Erythroblast (primary cell): ENCODE measurements around the gene MFRP.

ENCODE experiments used
- DNase-seq, 2 experiments: peaks; one replicate each; lab custom pipeline; 2025; lab: John Stamatoyannopoulos, UW
- GATA1 ChIP-seq: IDR thresholded peaks from 2 replicates; pipeline ENCODE4 v1.6.1; 2011; ENCODE audit warnings: low read depth, mild to moderate bottlenecking, control low read depth, low read length, moderate library complexity
- POLR2A ChIP-seq: IDR thresholded peaks from 2 replicates; pipeline ENCODE4 v1.6.1; 2011; ENCODE audit warnings: mild to moderate bottlenecking, low read length

The MFRP gene

DNA sequence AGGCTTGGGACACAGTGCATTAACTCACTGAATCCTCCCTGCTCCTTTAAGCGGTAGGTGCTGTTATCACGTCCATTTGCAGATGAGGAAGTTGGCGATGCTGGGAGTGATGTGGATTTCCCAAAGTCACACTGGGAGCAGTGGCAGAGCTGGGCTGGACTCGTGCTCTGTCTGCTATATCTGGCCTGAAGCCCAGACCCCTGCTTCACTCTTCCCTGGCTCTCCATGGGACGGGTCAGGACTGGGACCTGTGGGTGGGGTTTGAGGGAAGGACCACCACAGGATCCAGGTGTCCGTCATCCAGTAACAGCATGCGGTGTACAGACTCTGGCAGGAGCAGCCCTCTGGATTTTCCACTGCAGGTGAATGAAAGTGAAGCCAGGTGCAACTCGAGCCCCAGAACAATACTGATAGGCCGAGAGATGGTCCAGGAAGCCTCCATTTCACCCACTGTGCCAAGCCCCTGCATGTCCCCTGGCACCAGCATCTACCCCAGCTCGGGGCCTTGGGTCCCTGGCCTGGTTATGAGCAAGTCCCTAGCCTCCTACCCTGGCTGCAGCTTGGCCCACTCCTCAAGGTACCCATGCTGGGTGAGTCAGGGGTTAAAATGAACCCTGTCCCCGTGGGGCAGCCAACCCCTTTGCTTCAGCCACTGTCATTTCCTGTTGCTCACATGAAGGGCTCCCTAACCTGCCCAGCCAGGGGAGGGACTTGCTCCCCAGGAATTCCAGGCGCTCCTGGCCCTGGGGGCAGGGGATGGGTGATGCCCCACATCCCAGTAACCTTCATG lies 30.8 kb upstream of the MFRP start:
- DNase-seq = no peak
- TF ChIP-seq GATA1 (no peak), POLR2A (no peak)

- TF ChIP-seq POLR2A (no peak), GATA1 (no peak)
- DNase-seq = no peak
Measured at GRCh38 chr11:119376197-119376847, 29.8 kb upstream of the MFRP start.

DNA sequence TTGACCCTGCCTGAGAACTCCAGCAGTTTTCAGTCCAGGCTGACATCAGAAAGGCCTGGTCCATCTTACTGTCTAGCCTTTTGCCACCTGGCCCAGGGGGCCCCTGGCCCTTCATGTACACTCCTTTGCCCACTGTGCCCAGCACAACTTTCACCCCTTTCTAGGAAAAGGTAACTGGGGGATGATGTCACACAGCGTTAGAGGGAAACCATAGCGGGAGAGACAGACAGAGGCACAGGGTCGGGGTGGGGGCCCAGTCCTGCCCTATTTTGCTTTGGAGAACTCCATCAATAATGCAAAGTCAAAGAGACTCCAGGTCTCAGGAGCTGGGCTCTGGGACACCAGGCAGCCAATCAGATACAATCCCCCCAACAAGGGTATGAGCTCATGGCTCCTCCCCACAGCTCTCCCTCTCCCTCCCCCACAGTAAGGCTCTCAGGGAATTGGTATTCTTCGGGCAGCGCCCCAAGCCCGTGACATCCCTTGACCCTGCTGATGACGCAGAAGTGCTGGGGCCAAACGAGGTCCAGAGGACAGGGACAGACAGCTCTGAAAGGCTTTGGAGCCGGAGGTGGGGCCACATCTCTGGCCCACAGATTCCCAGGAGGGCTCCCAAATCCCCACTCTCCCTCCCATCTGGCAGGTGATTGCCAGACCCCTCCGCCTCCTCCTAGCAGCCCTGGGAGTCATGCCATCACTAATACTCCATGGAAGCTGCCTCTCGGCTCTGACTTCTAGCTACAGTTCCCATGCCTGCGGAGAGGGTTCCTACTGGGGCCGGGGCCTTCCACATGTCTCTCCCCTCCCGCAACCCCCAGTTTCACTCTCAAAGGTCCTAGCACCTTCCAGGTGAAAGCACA lies 29.1 kb upstream of the MFRP start:
- TF ChIP-seq GATA1 (no peak), POLR2A (no peak)
- no peak for DNase-seq

- TF ChIP-seq GATA1 (no peak), POLR2A (no peak)
- DNase-seq = peak; percentile 37 to 56
Measured at GRCh38 chr11:119374632-119375336, 28.3 kb upstream of the MFRP start.

- peak; percentile 33 to 63 for DNase-seq
- TF ChIP-seq GATA1 (no peak), POLR2A (no peak)
Measured at GRCh38 chr11:119373921-119374631, 27.6 kb upstream of the MFRP start.

DNA sequence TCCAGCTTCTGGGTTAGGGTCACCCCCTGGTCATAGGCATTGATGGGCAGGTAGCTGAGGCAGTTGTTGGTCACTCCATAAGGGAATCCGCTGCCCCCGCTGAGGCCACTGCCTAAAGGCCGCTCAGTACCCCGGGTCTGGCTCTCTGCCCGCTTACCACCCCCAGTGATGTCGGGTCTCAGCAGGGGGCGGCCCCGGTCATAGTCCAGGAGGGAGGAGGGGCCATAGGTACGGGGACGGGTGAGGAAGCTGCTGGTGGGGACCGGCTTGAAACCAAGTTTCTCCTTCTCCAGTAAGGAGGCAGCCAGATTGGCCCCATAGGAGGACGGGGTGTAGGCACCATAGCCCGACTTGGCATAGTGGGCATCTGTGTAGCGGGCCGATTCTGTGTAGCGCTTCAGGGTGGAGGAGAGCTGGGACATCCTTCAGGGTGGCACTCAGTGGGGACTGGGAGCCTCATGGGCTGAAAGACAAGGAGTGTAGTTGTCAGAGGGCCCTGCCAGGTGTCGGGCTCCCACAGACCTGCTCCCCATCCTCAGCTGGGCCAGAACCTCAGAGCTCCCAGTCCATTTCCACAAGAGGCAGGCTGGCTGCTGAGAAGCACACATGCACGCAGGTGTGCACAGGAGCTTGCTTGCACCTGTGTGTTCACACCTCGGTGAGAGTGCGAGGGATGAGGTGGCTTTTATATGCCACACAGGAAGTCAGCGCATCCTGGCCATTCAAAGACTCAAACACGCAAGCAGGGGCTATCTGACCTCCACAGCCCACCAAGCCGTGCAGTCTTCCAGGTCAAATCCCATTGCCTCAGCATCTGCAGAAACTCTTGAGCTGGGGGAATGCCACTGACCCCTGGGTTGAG lies 26.8 kb upstream of the MFRP start:
- no peak for DNase-seq
- TF ChIP-seq POLR2A (no peak), GATA1 (no peak)

- DNase-seq = no peak
- no peak for TF ChIP-seq POLR2A
- TF ChIP-seq GATA1 = no peak
Measured at GRCh38 chr11:119372260-119373058, 26.0 kb upstream of the MFRP start.

- DNase-seq = no peak
- no peak for TF ChIP-seq GATA1
Measured at GRCh38 chr11:119371778-119372182, 25.3 kb upstream of the MFRP start.

GRCh38 chr11:119371067-119371601 lies 24.6 kb upstream of the MFRP start:
- TF ChIP-seq POLR2A (no peak), GATA1 (no peak)
- DNase-seq = no peak

DNA sequence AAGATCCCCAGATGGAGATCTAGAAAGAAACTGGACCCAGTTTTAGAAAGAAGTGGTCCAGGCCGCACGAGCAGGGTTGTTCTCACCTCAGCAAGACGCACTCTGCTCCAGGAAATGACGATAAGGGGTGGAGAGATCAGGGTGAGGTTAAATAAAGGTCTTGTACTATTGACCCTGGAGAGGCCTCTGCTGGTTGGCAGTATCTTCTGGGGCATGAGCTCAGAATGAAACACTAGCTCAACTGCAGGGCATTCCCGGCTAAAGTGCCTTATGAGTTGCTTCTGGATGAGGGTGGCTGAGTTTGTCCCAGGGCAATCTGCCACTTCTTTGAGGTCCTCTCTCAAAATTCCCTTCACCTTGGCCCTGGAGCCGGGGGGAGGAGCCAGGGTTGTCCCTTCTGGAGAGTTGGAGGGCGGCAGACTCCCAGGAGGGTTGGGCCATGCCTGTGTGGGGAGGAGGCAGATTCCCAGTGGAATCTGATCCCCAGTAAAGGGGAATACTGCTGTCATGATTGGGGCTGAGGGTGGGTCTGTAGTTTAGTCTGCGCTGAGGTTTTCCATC lies 24.1 kb upstream of the MFRP start:
- TF ChIP-seq GATA1 (no peak), POLR2A (no peak)
- DNase-seq = no peak

DNA sequence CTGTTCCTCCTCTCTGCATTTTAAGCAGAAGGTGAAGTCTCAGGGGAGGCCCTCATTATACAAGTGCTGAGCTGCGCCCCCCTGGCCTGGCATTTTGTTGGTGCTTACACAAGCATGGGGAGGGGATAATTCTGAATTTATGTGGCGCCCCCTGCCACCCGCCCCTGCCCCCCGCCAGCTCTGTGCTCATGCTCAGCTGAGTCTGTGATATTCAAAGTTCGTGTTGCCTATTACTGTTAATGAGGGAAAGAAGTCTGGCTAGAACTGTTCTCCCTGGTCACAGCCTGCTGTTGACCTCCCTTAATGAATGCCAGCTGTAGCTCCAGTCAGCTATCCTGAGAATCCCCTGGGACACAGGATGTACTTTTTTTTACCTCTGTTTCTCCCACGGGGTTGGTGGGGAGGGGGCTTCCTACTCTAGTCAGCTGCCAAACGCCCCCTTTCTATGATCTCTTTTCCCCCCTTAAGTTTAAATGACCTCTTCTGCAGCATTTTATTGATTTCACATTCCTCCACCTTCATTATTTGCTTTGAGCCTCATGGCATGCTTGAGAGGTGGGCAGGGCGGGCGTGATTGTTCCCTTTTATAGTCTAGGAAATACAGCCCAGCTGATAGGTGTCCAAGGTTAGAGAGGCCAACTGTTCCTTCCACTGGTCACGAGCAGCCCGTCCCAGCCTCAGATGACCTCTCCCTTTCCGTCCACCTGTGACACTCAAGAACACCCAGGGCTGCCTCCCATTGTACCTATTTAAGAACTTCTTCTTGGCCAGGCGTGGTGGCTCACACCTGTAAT lies 22.8 kb upstream of the MFRP start:
- TF ChIP-seq GATA1 = no peak
- no peak for TF ChIP-seq POLR2A
- no peak for DNase-seq
